ENCODE data around the gene UNC5A.

UNC5A gene

DNA sequence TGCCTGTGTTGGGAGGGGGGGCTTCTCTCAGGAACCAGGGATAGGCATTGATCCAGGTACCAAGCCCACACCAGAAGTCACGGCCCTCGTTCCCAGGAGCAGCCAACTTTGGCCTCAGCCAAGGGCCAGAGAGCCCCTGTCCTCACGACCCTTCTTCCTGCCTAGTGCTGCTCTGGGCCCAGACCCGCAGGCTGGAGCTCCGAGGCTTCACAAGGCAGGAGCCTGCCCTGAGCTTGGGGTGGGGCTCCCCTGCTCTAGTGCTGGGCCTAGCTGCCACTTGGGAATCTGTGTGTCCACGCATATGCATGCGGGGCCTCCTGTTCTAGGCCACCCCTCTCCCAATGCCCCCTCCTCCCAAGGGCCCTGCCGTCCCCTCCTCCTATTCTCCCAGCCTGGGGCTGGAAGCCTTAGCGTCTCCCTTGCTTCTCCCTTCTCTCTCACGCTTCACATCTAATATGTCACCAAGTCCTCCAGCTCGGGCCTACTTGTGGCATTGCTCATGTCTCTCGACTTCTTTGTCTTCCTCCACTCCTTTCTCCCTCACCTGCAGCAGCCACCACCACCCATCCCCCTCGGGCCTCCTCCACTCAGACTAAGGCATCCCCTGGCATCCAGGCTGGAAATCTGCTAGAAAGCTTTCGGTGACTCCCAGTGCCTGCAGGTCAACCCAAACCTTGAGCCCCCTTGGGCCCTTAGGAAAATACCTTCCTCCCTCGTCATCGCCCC, 3.4 kb downstream of the UNC5A start:
- TF ChIP-seq EGR1 (IDR thresholded peaks at IDR 0.05) (no peak), CEBPB (IDR thresholded peaks at IDR 0.05) (no peak), CREB1 (IDR thresholded peaks at IDR 0.05; ENCODE audit: low read depth) (no peak), FOXM1 (IDR thresholded peaks at IDR 0.05; ENCODE audit: borderline replicate concordance, low read depth) (no peak), ZBTB7A (IDR thresholded peaks at IDR 0.05; ENCODE audit: low read depth) (no peak), TAF1 (IDR thresholded peaks at IDR 0.05; ENCODE audit: low read depth) (no peak), TCF12 (IDR thresholded peaks at IDR 0.05; ENCODE audit: low read depth) (no peak)
- TF ChIP-seq, protein P1, sequence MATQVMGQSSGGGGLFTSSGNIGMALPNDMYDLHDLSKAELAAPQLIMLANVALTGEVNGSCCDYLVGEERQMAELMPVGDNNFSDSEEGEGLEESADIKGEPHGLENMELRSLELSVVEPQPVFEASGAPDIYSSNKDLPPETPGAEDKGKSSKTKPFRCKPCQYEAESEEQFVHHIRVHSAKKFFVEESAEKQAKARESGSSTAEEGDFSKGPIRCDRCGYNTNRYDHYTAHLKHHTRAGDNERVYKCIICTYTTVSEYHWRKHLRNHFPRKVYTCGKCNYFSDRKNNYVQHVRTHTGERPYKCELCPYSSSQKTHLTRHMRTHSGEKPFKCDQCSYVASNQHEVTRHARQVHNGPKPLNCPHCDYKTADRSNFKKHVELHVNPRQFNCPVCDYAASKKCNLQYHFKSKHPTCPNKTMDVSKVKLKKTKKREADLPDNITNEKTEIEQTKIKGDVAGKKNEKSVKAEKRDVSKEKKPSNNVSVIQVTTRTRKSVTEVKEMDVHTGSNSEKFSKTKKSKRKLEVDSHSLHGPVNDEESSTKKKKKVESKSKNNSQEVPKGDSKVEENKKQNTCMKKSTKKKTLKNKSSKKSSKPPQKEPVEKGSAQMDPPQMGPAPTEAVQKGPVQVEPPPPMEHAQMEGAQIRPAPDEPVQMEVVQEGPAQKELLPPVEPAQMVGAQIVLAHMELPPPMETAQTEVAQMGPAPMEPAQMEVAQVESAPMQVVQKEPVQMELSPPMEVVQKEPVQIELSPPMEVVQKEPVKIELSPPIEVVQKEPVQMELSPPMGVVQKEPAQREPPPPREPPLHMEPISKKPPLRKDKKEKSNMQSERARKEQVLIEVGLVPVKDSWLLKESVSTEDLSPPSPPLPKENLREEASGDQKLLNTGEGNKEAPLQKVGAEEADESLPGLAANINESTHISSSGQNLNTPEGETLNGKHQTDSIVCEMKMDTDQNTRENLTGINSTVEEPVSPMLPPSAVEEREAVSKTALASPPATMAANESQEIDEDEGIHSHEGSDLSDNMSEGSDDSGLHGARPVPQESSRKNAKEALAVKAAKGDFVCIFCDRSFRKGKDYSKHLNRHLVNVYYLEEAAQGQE (IDR thresholded peaks at IDR 0.05; ENCODE audit: low read depth): no peak
- TF ChIP-seq, protein P2, sequence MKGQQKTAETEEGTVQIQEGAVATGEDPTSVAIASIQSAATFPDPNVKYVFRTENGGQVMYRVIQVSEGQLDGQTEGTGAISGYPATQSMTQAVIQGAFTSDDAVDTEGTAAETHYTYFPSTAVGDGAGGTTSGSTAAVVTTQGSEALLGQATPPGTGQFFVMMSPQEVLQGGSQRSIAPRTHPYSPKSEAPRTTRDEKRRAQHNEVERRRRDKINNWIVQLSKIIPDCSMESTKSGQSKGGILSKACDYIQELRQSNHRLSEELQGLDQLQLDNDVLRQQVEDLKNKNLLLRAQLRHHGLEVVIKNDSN (IDR thresholded peaks at IDR 0.05): no peak

DNA sequence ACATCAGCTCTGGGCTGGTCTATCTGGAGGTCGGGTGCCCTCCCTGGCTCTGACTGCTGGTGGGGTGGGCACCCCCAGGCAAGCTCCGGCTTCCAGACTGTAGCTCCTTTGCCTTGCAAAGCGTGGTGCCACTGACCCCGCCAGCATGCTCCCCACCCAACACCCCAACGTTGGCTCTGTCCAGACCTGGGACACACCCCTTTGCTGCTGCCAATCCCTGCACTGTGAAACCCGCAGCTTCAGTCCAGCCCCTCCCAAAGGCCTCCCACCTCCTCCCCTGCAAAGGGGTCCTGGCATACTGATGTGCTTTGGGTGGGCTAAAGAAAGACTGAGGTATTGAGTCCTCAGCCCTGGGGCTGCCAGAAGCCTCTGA, 3.9 kb downstream of the UNC5A start:
- TF ChIP-seq, protein P1 (IDR thresholded peaks at IDR 0.05; ENCODE audit: low read depth): no peak
- no peak for TF ChIP-seq ZBTB7A (IDR thresholded peaks at IDR 0.05; ENCODE audit: low read depth)
- no peak for TF ChIP-seq CEBPB (IDR thresholded peaks at IDR 0.05)
- TF ChIP-seq TEAD4 (IDR thresholded peaks at IDR 0.05): no peak
- no peak for TF ChIP-seq FOXM1 (IDR thresholded peaks at IDR 0.05; ENCODE audit: borderline replicate concordance, low read depth)
- no peak for TF ChIP-seq RAD21 (IDR thresholded peaks at IDR 0.05; ENCODE audit: low read depth)
- TF ChIP-seq, protein P2 (IDR thresholded peaks at IDR 0.05): no peak
- TF ChIP-seq, protein P3, sequence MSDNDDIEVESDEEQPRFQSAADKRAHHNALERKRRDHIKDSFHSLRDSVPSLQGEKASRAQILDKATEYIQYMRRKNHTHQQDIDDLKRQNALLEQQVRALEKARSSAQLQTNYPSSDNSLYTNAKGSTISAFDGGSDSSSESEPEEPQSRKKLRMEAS (IDR thresholded peaks at IDR 0.05): no peak
- TF ChIP-seq EGR1 (IDR thresholded peaks at IDR 0.05): no peak
- TF ChIP-seq YY1 (IDR thresholded peaks at IDR 0.05; ENCODE audit: low read depth): no peak
- no peak for TF ChIP-seq TAF1 (IDR thresholded peaks at IDR 0.05; ENCODE audit: low read depth)
- TF ChIP-seq TCF12 (IDR thresholded peaks at IDR 0.05; ENCODE audit: low read depth): no peak
- TF ChIP-seq NFIC (IDR thresholded peaks at IDR 0.05): no peak
- TF ChIP-seq EP300 (IDR thresholded peaks at IDR 0.05; ENCODE audit: borderline replicate concordance): no peak
- no peak for TF ChIP-seq CREB1 (IDR thresholded peaks at IDR 0.05; ENCODE audit: low read depth)

DNA sequence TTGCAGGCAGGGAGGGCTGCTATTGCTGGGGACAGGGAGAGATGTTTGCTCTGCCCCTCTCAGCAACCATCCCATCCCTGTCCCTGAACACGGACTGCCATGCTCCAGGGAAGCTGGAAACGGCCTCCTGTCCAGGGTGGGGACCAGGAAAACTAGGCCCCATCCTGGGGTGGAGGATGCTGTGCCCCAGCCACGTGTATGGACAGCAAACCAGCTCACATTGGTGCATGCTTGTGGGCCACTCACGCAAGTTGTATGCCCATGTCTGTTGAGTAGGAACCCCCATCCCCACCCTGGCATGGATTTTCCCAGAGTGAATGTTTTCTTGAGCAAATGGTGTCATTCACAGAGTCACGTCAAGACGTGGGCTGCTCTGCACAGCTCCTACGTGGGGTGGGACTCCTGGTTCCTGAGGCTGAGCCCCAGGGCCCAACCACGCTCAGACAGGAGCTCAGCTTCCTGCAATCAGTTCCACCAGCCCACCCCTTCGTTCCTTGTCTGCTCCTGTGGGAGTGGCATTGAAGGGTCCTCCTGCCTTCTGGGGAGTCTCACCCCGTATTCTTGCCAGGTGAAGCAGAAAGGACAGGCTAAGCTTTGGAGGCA, 4.6 kb downstream of the UNC5A start:
- TF ChIP-seq, protein P2 (IDR thresholded peaks at IDR 0.05): no peak

DNA sequence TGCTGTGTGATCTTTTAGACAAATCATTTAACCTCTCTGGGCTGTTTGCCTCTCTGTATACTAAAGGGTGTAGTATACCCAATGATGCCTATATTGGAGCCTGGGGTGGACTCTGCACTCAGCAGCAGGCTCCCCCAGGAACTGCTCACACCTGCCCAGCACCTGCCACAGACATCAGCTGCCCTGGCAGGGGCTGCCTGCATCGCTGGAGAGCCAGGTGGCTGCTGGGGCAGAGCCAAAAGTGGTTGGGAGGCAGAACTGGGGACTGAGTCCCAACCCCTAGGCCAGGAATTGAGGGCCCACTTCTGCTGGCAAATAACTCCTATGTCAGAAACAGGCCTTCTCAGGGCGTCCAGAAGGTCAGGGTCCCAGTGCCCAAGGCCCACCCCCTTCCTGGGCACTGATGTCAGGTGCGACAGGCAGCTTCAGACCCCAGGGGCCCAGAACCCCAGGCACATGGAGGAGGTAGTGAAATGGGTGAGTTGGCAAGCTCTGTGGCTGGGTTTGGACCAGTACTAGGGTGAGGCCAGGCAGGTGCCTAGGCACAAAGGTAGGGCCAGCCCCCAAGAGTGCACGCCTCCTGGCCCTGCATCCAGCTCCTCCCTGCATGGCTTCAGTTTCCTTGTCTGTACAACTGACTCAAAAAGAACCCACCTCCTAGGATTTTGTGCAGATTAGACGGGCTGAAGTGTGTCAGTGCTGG, 5.8 kb downstream of the UNC5A start:
- no peak for TF ChIP-seq YY1 (IDR thresholded peaks at IDR 0.05; ENCODE audit: low read depth)
- TF ChIP-seq NFIC (IDR thresholded peaks at IDR 0.05): no peak
- TF ChIP-seq, protein P2 (IDR thresholded peaks at IDR 0.05): no peak
- TF ChIP-seq TEAD4 (IDR thresholded peaks at IDR 0.05): no peak
- no peak for TF ChIP-seq ZBTB7A (IDR thresholded peaks at IDR 0.05; ENCODE audit: low read depth)
- TF ChIP-seq RAD21 (IDR thresholded peaks at IDR 0.05; ENCODE audit: low read depth): no peak
- TF ChIP-seq, protein P3 (IDR thresholded peaks at IDR 0.05): no peak
- TF ChIP-seq CREB1 (IDR thresholded peaks at IDR 0.05; ENCODE audit: low read depth): no peak
- no peak for TF ChIP-seq TCF12 (IDR thresholded peaks at IDR 0.05; ENCODE audit: low read depth)
- TF ChIP-seq CEBPB (IDR thresholded peaks at IDR 0.05): no peak
- no peak for TF ChIP-seq EP300 (IDR thresholded peaks at IDR 0.05; ENCODE audit: borderline replicate concordance)

Measured in Ishikawa (cell line).